Measurements from ENCODE around the gene GLI2. TPM values are rescaled to one million over a fixed set of nuclear protein-coding genes. Genes with fewer than 3 reads are reported as not detected.

GLI2 gene
- polyA plus RNA-seq, 2 of the 4 experiments (the other 2 are of a cell fraction): 5.6 to 12.5 TPM

- ATAC-seq: no peak
- ChIA-PET CTCF (interaction anchor here (0.6 to 2.0 kb wide), 3 partner anchors 16 to 301 kb away, joined by 3 to 5 read pairs (median 3); no protein-coding TSS in a partner anchor), POLR2A (no interaction called here)
- Histone ChIP-seq H3K4me1 (peaks cover 62% of the 10 kb centered on the region), H3K27ac (no peak overlapping the region), H3K4me3 (no peak overlapping the region), H3K9me3 (no peaks in the 10 kb centered on the region), H3K4me2 (no peak overlapping the region)
- no peak for FAIRE-seq
- DNase-seq (ENCODE audit: low read depth in 1 of 2, low spot score in 1 of 2): no peak
- no peak for TF ChIP-seq RARB (CRISPR knock-in tag; IDR thresholded peaks at IDR 0.05)
- TF ChIP-seq TP53 (CRISPR knock-in tag; IDR thresholded peaks at IDR 0.05): no peak
- TF ChIP-seq BHLHE40 (IDR thresholded peaks at IDR 0.05; ENCODE audit: low read depth, low read length): no peak
- TF ChIP-seq RCOR1 (IDR thresholded peaks at IDR 0.05; ENCODE audit: low read depth, low read length): no peak
- TF ChIP-seq, protein P1, sequence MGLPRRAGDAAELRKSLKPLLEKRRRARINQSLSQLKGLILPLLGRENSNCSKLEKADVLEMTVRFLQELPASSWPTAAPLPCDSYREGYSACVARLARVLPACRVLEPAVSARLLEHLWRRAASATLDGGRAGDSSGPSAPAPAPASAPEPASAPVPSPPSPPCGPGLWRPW (IDR thresholded peaks at IDR 0.05): no peak
- TF ChIP-seq, protein P2, sequence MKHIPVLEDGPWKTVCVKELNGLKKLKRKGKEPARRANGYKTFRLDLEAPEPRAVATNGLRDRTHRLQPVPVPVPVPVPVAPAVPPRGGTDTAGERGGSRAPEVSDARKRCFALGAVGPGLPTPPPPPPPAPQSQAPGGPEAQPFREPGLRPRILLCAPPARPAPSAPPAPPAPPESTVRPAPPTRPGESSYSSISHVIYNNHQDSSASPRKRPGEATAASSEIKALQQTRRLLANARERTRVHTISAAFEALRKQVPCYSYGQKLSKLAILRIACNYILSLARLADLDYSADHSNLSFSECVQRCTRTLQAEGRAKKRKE (CRISPR knock-in tag; IDR thresholded peaks at IDR 0.05; ENCODE audit: low read depth): no peak
- TF ChIP-seq ZSCAN20 (CRISPR knock-in tag; IDR thresholded peaks at IDR 0.05): no peak
- TF ChIP-seq NFE2L2 (conservative IDR thresholded peaks at IDR 0.05; ENCODE audit: low read length): no peak
- TF ChIP-seq JUN (IDR thresholded peaks at IDR 0.05): no peak
- TF ChIP-seq EP300 (IDR thresholded peaks at IDR 0.05): no peak
- no peak for TF ChIP-seq CBX2 (IDR thresholded peaks at IDR 0.05; ENCODE audit: borderline replicate concordance, low read depth)
- no peak for TF ChIP-seq ELK1 (IDR thresholded peaks at IDR 0.05; ENCODE audit: low read depth, low read length)
- TF ChIP-seq FOXS1 (CRISPR knock-in tag; IDR thresholded peaks at IDR 0.05): no peak
- no peak for TF ChIP-seq KDM5A (IDR thresholded peaks at IDR 0.05)
- no peak for TF ChIP-seq HOXB13 (CRISPR knock-in tag; IDR thresholded peaks at IDR 0.05; ENCODE audit: low read depth)
- no peak for TF ChIP-seq HOXA7 (CRISPR knock-in tag; IDR thresholded peaks at IDR 0.05)
- TF ChIP-seq POLR2A (IDR thresholded peaks at IDR 0.05; ENCODE audit: low read length): no peak
- no peak for TF ChIP-seq MYC (IDR thresholded peaks at IDR 0.05; ENCODE audit: borderline replicate concordance, low read length)
- no peak for TF ChIP-seq NR3C1 (IDR thresholded peaks at IDR 0.05)
- TF ChIP-seq EHMT2 (IDR thresholded peaks at IDR 0.05; ENCODE audit: low read depth): no peak
- 97% methylated on average over 11 of the region's 11 CpGs for WGBS (ENCODE audit: missing lambda C conversion rate)
Observed at GRCh38 chr2:120769076-120769786, 33.6 kb downstream of the GLI2 start.

DNA sequence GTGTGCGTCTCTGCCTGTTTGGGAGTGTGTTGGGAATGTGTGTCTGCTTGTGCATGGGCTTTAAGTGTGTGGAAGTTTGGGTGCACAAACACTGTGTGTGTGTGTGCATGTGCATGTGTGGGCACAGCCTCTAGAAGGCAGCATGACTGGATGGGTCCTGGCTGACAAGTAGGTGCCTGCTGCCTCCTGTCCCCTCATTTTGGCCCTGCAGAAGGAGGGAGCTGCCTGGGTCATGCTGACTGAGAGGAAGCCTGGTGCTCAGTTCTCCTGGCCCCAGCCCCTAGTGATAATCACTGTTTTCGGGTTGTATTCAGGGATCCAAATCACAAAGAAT lies 34.1 kb downstream of the GLI2 start:
- ATAC-seq (no peak), FAIRE-seq (no peak), DNase-seq (ENCODE audit: low read depth in 1 of 2, low spot score in 1 of 2) (no peak)
- TF ChIP-seq CEBPB (IDR thresholded peaks at IDR 0.05) (no peak), HDAC2 (IDR thresholded peaks at IDR 0.05) (no peak), REST (IDR thresholded peaks at IDR 0.05) (no peak), ZSCAN20 (CRISPR knock-in tag; IDR thresholded peaks at IDR 0.05) (no peak), HOXB5 (CRISPR knock-in tag; IDR thresholded peaks at IDR 0.05) (no peak), ZNF302 (CRISPR knock-in tag; IDR thresholded peaks at IDR 0.05) (no peak), HMGXB4 (CRISPR knock-in tag; IDR thresholded peaks at IDR 0.05; ENCODE audit: borderline replicate concordance) (no peak), KDM1A (IDR thresholded peaks at IDR 0.05; ENCODE audit: low read depth) (no peak), ZFP36 (IDR thresholded peaks at IDR 0.05; ENCODE audit: borderline replicate concordance, partially characterized antibody) (no peak), RARB (CRISPR knock-in tag; IDR thresholded peaks at IDR 0.05) (no peak), FOSL2 (IDR thresholded peaks at IDR 0.05) (no peak), FOSL2 (CRISPR knock-in tag; IDR thresholded peaks at IDR 0.05) (no peak), BHLHE40 (IDR thresholded peaks at IDR 0.05; ENCODE audit: low read depth, low read length) (no peak)
- CTCF ChIA-PET: interaction anchor here (0.6 to 2.0 kb wide), 2 partner anchors 19 to 301 kb away, joined by 3 to 5 read pairs; no protein-coding TSS in a partner anchor
- H3K4me3 ChIP-seq: no peak overlapping the region
- H3K4me2 ChIP-seq: no peak overlapping the region
- POLR2A ChIA-PET: no interaction called here
- no peaks in the 10 kb centered on the region for H3K9me3 ChIP-seq
- peaks cover 57% of the 10 kb centered on the region for H3K4me1 ChIP-seq
- WGBS (ENCODE audit: missing lambda C conversion rate): 96% methylated on average over 2 of the region's 2 CpGs
- no peak overlapping the region for H3K27ac ChIP-seq

Data from A549 (cell line).